GM12878 (cell line): ENCODE data around the gene PKHD1. TPM values are rescaled to one million over a fixed set of nuclear protein-coding genes. Genes with fewer than 3 reads are reported as not detected.

ENCODE experiments used
- ATAC-seq: fragments of 200-7000 bp; cut with Tn5 transposase; 3 replicates; pipeline ENCODE4 v1.9.1; 2020; ENCODE audit warnings: mild to moderate bottlenecking, moderate library complexity
- BruUV-seq: library from RNA; stranded (reverse); fragments of 400-500 nt; replicated peaks from 2 replicates; lab custom pipeline; 2021; lab: Mats Ljungman, UMichigan
- CTCF ChIA-PET: fragments of 300-600 bp; sonication (Branson Sonifier 250); formaldehyde crosslinking; extraction: SDS; loops from one replicate; lab custom pipeline; 2021; ENCODE audit warnings: inconsistent platforms; lab: Yijun Ruan, JAX
- POLR2A ChIA-PET: fragments of 350-600 bp; formaldehyde crosslinking; extraction: SDS; loops from one replicate; lab custom pipeline; 2021; ENCODE audit warnings: inconsistent platforms; lab: Charles Lee
- RAD21 ChIA-PET: fragments of 300-600 bp; sonication (Branson Sonifier 250); formaldehyde crosslinking; loops from one replicate; lab custom pipeline; 2023; ENCODE audit warnings: antibody characterized with exemption; ENCODE audit not compliant: unreplicated experiment; lab: Charles Lee
- SMC1A ChIA-PET: fragments of 300-600 bp; sonication (Branson Sonifier 250); formaldehyde crosslinking; loops from one replicate; lab custom pipeline; 2023; ENCODE audit not compliant: unreplicated experiment, uncharacterized antibody; lab: Charles Lee
- DNase-seq: peaks from one replicate; pipeline ENCODE4 v3.0.0-alpha.2; 2011; ENCODE audit warnings: low read depth, low spot score
- FAIRE-seq: peaks from 3 replicates; lab custom pipeline; 2011; peaks lifted over from hg19 to GRCh38; lab: Jason Lieb, UNC
- H2AFZ ChIP-seq: 2 replicates; pipeline ENCODE4 v1.6.0; 2011; ENCODE audit warnings: low read depth, low read length, control low read depth; ENCODE audit not compliant: control insufficient read depth
- H3K27ac ChIP-seq: 2 replicates; pipeline ENCODE4 v1.5.1; 2011; ENCODE audit warnings: control low read depth; ENCODE audit not compliant: control insufficient read depth, insufficient read depth
- H3K27me3 ChIP-seq, 2 experiments: replicated peaks in 1 of 2; 2 replicates each; pipeline versions ENCODE4 v1.6.0 to v1.6.1; 2011; ENCODE audit warnings: low read length in 1 of 2; ENCODE audit not compliant: control insufficient read depth in 2 of 2, insufficient read depth in 2 of 2
- H3K36me3 ChIP-seq, 2 experiments: 2 replicates each; pipeline ENCODE4 v1.5.1; 2011; ENCODE audit warnings: low read length in 1 of 2; ENCODE audit not compliant: control insufficient read depth in 2 of 2, insufficient read depth in 2 of 2
- H3K4me1 ChIP-seq: 2 replicates; pipeline ENCODE4 v1.6.1; 2011; ENCODE audit warnings: mild to moderate bottlenecking, low read length, moderate library complexity, mixed read lengths; ENCODE audit not compliant: control insufficient read depth, insufficient read depth
- H3K4me2 ChIP-seq: 2 replicates; pipeline ENCODE4 v1.6.0; 2011; ENCODE audit warnings: control low read depth; ENCODE audit not compliant: control insufficient read depth, insufficient read depth
- H3K4me3 ChIP-seq: fragments of 200-600 bp; sonication (generic); 2 replicates; pipeline ENCODE4 v1.5.1; 2016
- H3K79me2 ChIP-seq: 2 replicates; pipeline ENCODE4 v1.6.0; 2011; ENCODE audit warnings: low read length; ENCODE audit not compliant: control insufficient read depth, insufficient read depth
- H3K9ac ChIP-seq: 2 replicates; pipeline ENCODE4 v1.8.0; 2011; ENCODE audit warnings: low read length, control low read depth, mixed read lengths; ENCODE audit not compliant: control insufficient read depth, insufficient read depth
- H3K9me3 ChIP-seq: replicated peaks from 3 replicates; pipeline ENCODE4 v1.5.1; 2011; ENCODE audit warnings: mild to moderate bottlenecking, low read length; ENCODE audit not compliant: control insufficient read depth, insufficient read depth
- H4K20me1 ChIP-seq: 2 replicates; pipeline ENCODE4 v1.6.0; 2011; ENCODE audit not compliant: control insufficient read depth, insufficient read depth
- NFIC ChIP-seq: IDR thresholded peaks from 2 replicates; pipeline ENCODE4 v1.6.1; 2012; ENCODE audit warnings: low read depth, mild to moderate bottlenecking, inconsistent platforms, low read length, moderate library complexity
- WGBS: methylation state at CpG from one replicate; pipeline ENCODE4 v1.1.6; 2016; ENCODE audit warnings: low lambda C conversion rate; ENCODE audit not compliant: insufficient replicate concordance, insufficient coverage; ENCODE audit errors: missing lambda C conversion rate; 5-methylcytosine and 5-hydroxymethylcytosine counted together
- in situ Hi-C: fragments of 300-500 bp; cut with MboI; formaldehyde crosslinking; loops from 9 replicates; pipeline ENCODE4 v1.14.3; 2018; ENCODE audit warnings: mixed read lengths
- intact Hi-C: fragments of 100-400 bp; cut with micrococcal nuclease; formaldehyde crosslinking; loops from one replicate; pipeline ENCODE4 v1.14.2; 2022; ENCODE audit not compliant: unreplicated experiment
- polyA plus RNA-seq, 11 experiments: library from polyadenylated mRNA; depleted of rRNA in 4 of 11; unstranded in 6 of 11; stranded (reverse) in 5 of 11; fragments of >200 nt; fragmentation: Nextera tagmentation in 4 of 11; fragmentation: Illumina TruSeq in 1 of 11; extraction: Ambion mirVana in 4 of 11; extraction: Trizol in 1 of 11; gene quantifications; 1 replicate in 1 of 11; 2 replicates in 10 of 11; pipeline versions ENCODE4 v1.2.1 to v1.2.3, GENCODE V29; 2011 to 2016; ENCODE audit warnings: inconsistent platforms in 2 of 11, missing spikeins in 2 of 11, low read depth in 1 of 11
- total RNA-seq, 4 experiments: library from RNA; depleted of rRNA in 3 of 4; stranded (reverse); fragments of >200 nt in 3 of 4; fragmentation: Illumina TruSeq in 1 of 4; extraction: Trizol in 1 of 4; gene quantifications; 2 replicates each; pipeline versions ENCODE4 v1.2.1 to v1.2.3, GENCODE V29; 2013 to 2021
- TF ChIP-seq, protein P1 (sequence below): IDR thresholded peaks from 2 replicates; pipeline ENCODE4 v1.6.1; 2011; ENCODE audit warnings: low read depth, mild to moderate bottlenecking, low read length, moderate library complexity, borderline replicate concordance; ENCODE audit errors: extremely low read depth
- TF ChIP-seq, protein P2 (sequence below): IDR thresholded peaks from 2 replicates; pipeline ENCODE4 v1.6.1; 2012; ENCODE audit warnings: mild to moderate bottlenecking, low read depth, low read length

PKHD1 gene
- total and polyA plus RNA-seq, 10 of the 15 experiments (the other 5 are each of a cell fraction or from before 2014, with no cell fraction given) = under 0.01 to 0.90 (median 0.02) TPM; not detected in 1

DNA sequence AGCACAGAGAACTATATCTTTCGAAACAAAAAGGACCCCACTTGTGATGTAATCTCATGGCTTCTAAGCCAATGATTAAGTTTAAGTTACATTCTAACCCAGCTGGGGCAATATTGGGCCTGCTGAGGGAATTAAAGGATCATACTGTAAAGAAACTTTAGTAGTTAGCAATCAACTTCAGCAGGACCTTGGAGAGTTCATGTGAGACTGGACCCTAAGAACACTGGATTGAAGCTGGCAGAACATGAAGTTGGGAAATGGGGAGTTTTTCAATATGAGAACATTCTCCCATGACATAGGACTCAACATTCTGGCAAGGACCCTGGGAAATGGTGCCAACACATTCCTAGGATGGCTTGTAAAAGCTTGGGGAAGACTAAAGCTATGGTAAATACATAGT lies 516.2 kb downstream of the PKHD1 start:
- WGBS = 50% methylated on average over 1 of the region's 1 CpG
- Histone ChIP-seq H3K4me2 (no peak overlapping the region), H2AFZ (no peak overlapping the region), H3K27me3 (no peaks in the 10 kb centered on the region; a peak in 1 of 4 replicates), H3K4me3 (no peak overlapping the region), H4K20me1 (no peaks in the 10 kb centered on the region), H3K9ac (no peak overlapping the region), H3K27ac (no peak overlapping the region), H3K9me3 (no peaks in the 10 kb centered on the region), H3K4me1 (no peaks in the 10 kb centered on the region), H3K79me2 (no peaks in the 10 kb centered on the region), H3K36me3 (no peaks in the 10 kb centered on the region)
- no TSS peak for BruUV-seq
- FAIRE-seq = no peak
- DNase-seq = no peak
- ATAC-seq = no peak
- POLR2A ChIA-PET = no interaction called here
- intact Hi-C loops (no loop called here), in situ Hi-C loops (no loop called here)
- RAD21 ChIA-PET = no interaction called here
- SMC1A ChIA-PET = no interaction called here
- CTCF ChIA-PET = interaction anchor here (2.5 kb wide), 1 partner anchor 183 kb away, joined by 18 read pairs; no protein-coding TSS in a partner anchor
- TF ChIP-seq, protein P1, sequence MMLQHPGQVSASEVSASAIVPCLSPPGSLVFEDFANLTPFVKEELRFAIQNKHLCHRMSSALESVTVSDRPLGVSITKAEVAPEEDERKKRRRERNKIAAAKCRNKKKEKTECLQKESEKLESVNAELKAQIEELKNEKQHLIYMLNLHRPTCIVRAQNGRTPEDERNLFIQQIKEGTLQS = no peak
- TF ChIP-seq NFIC = no peak
- TF ChIP-seq, protein P2, sequence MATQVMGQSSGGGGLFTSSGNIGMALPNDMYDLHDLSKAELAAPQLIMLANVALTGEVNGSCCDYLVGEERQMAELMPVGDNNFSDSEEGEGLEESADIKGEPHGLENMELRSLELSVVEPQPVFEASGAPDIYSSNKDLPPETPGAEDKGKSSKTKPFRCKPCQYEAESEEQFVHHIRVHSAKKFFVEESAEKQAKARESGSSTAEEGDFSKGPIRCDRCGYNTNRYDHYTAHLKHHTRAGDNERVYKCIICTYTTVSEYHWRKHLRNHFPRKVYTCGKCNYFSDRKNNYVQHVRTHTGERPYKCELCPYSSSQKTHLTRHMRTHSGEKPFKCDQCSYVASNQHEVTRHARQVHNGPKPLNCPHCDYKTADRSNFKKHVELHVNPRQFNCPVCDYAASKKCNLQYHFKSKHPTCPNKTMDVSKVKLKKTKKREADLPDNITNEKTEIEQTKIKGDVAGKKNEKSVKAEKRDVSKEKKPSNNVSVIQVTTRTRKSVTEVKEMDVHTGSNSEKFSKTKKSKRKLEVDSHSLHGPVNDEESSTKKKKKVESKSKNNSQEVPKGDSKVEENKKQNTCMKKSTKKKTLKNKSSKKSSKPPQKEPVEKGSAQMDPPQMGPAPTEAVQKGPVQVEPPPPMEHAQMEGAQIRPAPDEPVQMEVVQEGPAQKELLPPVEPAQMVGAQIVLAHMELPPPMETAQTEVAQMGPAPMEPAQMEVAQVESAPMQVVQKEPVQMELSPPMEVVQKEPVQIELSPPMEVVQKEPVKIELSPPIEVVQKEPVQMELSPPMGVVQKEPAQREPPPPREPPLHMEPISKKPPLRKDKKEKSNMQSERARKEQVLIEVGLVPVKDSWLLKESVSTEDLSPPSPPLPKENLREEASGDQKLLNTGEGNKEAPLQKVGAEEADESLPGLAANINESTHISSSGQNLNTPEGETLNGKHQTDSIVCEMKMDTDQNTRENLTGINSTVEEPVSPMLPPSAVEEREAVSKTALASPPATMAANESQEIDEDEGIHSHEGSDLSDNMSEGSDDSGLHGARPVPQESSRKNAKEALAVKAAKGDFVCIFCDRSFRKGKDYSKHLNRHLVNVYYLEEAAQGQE = peak; percentile 55; the same call in 1 of the 2 replicates
